ENCODE results near the gene PLPP4.

Gene PLPP4

GRCh38 chr10:120527691-120528090 is 70.7 kb downstream of the PLPP4 start:
- DNase-seq, result no peak

DNA sequence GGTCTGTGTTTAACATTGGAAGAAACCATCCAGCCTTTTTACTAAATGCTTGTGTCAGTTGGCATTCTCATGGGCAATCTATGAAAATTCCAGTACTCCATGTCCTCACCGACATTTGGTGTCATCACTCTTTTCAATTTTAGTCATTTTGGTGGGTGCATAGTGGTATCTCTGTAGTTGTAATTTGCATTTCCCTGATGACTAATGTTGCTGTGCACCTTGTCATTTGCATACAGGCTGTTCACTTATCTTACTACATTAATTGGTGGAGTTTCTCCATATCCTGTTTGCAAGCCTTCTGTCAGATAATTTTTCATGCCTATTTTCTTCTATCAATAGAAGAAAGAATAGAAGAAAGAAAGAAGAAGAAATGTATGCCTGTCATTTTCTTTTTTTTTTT is 73.7 kb downstream of the PLPP4 start:
- no peak for DNase-seq

DNA sequence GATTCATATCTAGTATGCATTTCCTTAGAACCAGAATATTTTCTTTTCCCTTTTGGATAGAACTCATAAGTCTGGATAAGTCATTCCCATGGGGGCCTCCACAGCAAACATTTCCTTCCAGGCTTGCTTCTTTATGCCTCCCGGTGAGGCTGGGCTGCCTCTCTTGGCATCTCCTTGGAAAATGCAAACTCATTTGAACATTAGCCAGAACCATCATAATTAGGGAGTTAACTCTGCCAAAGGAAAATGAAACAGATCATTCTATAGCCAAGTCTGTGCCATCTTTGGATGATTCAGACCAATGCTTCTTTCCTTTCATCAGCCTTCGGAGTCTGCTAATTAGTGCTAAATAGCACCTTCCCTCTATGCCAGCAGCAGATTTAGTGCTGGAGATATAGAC is 81.1 kb downstream of the PLPP4 start:
- DNase-seq, result no peak

DNA sequence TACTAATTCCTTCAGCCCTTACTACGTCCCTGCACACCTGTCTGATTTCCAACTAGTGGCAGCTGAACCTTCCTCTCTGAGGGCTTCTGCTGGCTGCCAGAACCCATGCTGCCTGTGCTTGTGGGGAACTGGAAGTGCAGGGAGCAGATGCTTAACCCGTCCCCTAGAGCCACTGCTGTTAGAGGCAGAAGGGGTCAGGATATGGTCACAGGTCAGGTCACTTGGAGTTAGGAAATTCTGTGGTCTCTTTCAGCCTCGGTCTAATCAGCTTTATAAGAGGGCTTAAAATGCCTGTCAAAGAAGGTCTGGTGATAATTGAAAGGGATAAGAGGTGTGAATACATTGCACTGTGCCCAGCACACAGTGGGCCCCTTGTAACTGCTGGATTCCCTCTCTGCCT is 82.0 kb downstream of the PLPP4 start:
- DNase-seq, result no peak

DNA sequence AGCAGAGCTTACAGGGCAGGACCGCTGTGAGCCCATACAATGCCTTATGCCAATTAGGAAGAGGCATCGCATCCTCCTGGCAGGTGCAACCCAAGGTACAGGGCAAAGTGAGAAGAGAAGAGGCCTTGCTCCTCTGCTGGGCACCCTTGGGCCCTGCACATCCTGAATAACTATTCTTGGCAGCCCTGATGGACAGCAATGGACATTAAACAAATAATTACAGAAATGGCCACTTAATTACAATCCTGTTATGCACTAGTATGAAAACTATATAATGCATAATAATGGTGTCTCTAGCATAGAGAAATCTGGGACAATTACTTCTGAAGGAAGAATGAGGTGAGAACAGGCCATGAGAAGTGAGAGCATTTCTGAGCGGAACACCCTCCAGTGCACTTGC is 83.5 kb downstream of the PLPP4 start:
- DNase-seq, result no peak

- no peak for DNase-seq
Measured at GRCh38 chr10:120541984-120542383, 85.0 kb downstream of the PLPP4 start.

GRCh38 chr10:120542591-120542990 is 85.6 kb downstream of the PLPP4 start:
- no peak for DNase-seq

DNA sequence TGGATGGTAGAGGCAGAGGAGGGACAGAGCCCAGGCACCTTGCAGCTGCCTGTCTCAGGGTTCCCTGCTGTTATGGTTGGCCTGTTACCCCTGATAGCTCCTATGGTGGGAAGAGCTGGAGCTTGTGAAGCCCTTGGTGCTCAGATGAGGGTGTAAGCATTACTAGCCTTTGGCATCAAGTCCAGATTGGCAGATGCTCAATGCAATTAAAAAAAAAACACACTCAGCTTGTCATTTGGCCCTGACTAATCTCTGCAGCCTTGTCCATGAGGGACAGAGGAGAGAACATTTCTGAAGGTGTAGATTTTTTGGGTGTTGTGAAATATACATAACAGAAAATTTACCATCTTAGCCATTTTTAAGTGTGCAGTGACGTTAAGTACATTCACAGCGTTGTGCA is 86.3 kb downstream of the PLPP4 start:
- DNase-seq, result no peak

DNA sequence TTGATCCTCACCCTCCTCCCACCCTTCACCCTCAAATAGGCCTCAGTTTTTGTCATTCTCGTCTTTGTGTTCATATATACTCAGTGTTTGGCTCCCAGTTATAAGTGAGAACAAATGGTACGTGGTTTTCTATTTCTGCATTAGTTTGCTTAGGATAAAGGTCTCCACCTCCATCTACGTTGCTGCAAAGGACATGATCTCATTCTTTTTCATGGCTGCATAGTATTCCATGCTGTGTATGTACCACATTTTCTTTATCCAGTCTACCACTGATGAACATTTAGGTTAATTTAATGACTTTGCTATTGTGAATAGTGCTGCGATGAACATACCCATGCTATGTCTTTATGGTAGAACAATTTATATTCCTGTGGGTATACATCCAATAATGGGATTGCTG is 91.2 kb downstream of the PLPP4 start:
- no peak for DNase-seq

- DNase-seq, result no peak
Measured at GRCh38 chr10:120552262-120552661, 95.2 kb downstream of the PLPP4 start.

GRCh38 chr10:120553911-120554310 is 96.9 kb downstream of the PLPP4 start:
- DNase-seq, result no peak

- DNase-seq, result no peak
Measured at GRCh38 chr10:120555436-120555835, 98.4 kb downstream of the PLPP4 start.

DNA sequence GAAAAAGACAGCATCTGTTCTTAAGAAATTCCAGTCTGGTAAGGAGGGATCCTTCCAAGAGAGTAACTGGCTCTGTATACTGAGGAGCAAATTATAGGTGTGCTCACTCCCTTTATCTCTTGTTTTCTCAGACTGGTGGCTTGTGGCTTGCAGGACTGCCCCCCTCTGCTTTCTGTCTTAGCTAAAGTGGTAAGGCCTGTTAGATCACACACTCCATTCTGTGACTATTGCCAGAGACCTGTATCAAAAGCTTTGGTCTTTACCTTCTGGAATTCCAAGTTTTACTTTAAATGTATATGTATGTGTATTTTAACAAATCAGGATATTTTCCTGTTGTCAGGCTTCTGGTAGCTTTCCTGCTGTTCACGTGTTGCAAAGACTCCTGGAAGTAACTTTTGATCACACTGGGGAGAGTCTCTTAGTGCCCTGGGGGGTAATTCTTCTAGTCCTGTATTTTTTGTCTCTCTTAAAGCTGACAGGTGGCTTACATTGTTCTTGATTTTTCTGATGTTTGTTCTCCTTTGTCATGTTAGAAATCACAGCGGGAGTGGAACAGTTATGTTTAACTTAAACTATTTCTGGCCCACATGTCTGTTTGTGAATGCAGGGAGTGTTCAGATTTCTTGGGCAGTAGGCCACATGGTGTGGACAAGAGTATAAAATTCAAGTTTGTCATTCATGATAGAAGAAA is 99.0 kb downstream of the PLPP4 start:
- DNase-seq, result no peak

- DNase-seq, result no peak
Measured at GRCh38 chr10:120557311-120557710, 100.3 kb downstream of the PLPP4 start.

GRCh38 chr10:120559800-120560199 is 102.8 kb downstream of the PLPP4 start:
- no peak for DNase-seq

DNA sequence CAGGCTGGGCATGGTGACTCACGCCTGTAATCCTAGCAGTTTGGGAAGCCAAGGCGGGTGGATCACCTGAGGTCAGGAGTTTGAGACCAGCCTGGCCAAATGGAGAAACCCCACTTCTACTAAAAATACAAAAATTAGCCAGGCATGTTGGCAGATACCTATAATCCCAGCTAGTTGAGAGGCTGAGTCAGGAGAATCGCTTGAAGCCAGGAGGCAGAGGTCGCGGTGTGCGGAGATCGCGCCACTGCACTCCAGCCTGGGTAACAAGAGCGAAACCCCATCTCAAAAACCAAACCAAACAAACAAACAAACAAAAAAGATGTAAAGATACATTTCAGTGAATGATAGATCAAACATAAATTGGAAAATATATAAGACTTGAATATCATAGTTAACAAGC is 105.9 kb downstream of the PLPP4 start:
- no peak for DNase-seq

DNA sequence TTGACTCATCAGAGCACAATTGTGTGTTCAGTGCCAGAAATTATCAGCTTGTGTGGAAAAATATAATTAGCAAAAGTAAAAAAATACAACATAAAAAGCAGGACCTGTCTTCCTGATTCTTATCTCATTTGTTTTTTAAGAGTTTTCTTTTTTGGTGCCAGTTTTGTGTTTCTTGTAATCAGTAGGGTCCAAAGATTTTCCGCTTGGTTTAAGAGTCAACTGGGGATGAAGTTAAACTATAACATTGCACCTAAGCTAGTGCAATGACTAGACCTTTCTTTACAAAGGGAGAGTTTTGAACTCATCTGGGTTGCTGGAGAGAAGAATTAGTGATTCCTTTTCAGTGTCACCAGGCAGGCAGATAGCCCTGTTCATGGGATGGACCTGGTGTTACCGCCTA is 113.4 kb downstream of the PLPP4 start:
- no peak for DNase-seq

- DNase-seq, result no peak
Measured at GRCh38 chr10:120571266-120571665, 114.2 kb downstream of the PLPP4 start.

- DNase-seq, result no peak
Measured at GRCh38 chr10:120572307-120572706, 115.3 kb downstream of the PLPP4 start.

- no peak for DNase-seq
Measured at GRCh38 chr10:120573355-120573754, 116.3 kb downstream of the PLPP4 start.

DNA sequence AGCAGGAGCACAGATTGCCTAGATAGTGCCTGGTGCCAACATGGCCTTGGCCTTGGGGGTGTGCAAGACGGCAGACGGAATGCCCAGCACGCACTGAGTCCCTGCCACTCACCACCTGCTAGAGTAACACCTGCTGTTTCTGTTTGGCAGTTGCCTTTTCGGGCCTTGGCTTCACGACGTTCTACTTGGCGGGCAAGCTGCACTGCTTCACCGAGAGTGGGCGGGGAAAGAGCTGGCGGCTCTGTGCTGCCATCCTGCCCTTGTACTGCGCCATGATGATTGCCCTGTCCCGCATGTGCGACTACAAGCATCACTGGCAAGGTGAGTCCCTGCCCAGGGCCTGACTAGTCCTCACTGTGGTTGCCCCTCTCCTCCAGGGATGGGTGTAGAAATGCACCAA is 118.0 kb downstream of the PLPP4 start:
- DNase-seq, result no peak

- no peak for DNase-seq
Measured at GRCh38 chr10:120575411-120575810, 118.4 kb downstream of the PLPP4 start.

- no peak for DNase-seq
Measured at GRCh38 chr10:120578134-120578533, 121.1 kb downstream of the PLPP4 start.

- DNase-seq, result no peak
Measured at GRCh38 chr10:120578890-120579289, 121.9 kb downstream of the PLPP4 start.
